HuH-7 (cell line): ENCODE data around the gene VENTX.

Source experiments
- DNase-seq: peaks from one replicate; pipeline ENCODE4 v3.0.0; 2011; ENCODE audit warnings: low spot score

VENTX gene

GRCh38 chr10:133201948-133202725 lies 35.5 kb upstream of the VENTX start:
- no peak for DNase-seq

- no peak for DNase-seq
Observed at GRCh38 chr10:133202778-133203651, 34.6 kb upstream of the VENTX start.

- no peak for DNase-seq
Observed at GRCh38 chr10:133203652-133204195, 33.9 kb upstream of the VENTX start.

- DNase-seq = no peak
Observed at GRCh38 chr10:133204226-133205015, 33.2 kb upstream of the VENTX start.

GRCh38 chr10:133205146-133205545 lies 32.5 kb upstream of the VENTX start:
- DNase-seq = no peak

GRCh38 chr10:133206356-133207040 lies 31.2 kb upstream of the VENTX start:
- DNase-seq = no peak

- DNase-seq = no peak
Observed at GRCh38 chr10:133207041-133207600, 30.5 kb upstream of the VENTX start.

GRCh38 chr10:133207627-133208026 lies 30.0 kb upstream of the VENTX start:
- no peak for DNase-seq

GRCh38 chr10:133208466-133208865 lies 29.2 kb upstream of the VENTX start:
- DNase-seq = no peak

GRCh38 chr10:133209117-133209516 lies 28.5 kb upstream of the VENTX start:
- no peak for DNase-seq

- DNase-seq = no peak
Observed at GRCh38 chr10:133209641-133210040, 28.0 kb upstream of the VENTX start.

- no peak for DNase-seq
Observed at GRCh38 chr10:133210398-133211140, 27.1 kb upstream of the VENTX start.

GRCh38 chr10:133211141-133211830 lies 26.4 kb upstream of the VENTX start:
- no peak for DNase-seq

- DNase-seq = no peak
Observed at GRCh38 chr10:133211959-133212852, 25.4 kb upstream of the VENTX start.

GRCh38 chr10:133212853-133213494 lies 24.7 kb upstream of the VENTX start:
- DNase-seq = no peak

- no peak for DNase-seq
Observed at GRCh38 chr10:133213641-133214467, 23.8 kb upstream of the VENTX start.
